ENCODE results near the gene DHDH. TPM values are rescaled to one million over a fixed set of nuclear protein-coding genes. Genes with fewer than 3 reads are reported as not detected.

DHDH gene
- total RNA-seq, 1 experiment from 2014 or later: 2.0 TPM

GRCh38 chr19:48890551-48890950 lies 42.9 kb upstream of the DHDH start:
- Histone ChIP-seq H3K4me1 (replicated peaks; ENCODE audit: insufficient read depth) (no peaks in the 10 kb centered on the region), H3K79me2 (ENCODE audit: low read depth) (no peaks in the 10 kb centered on the region), H3K9me3 (ENCODE audit: insufficient read depth, low read depth) (no peaks in the 10 kb centered on the region), H4K20me1 (ENCODE audit: insufficient read depth) (no peaks in the 10 kb centered on the region), H3F3A (ENCODE audit: insufficient read depth, low read depth) (0 out of 2 replicates have a peak, but pooled peaks cover 3% of the 10 kb centered on the region), H3K4me3 (no peak overlapping the region), H3K27ac (no peak overlapping the region), H2AFZ (no peak overlapping the region), H3K4me2 (no peak overlapping the region), H3K27me3 (ENCODE audit: insufficient read depth, low read depth) (no peaks in the 10 kb centered on the region), H3K36me3 (ENCODE audit: low read depth) (no peaks in the 10 kb centered on the region), H3K9me2 (ENCODE audit: insufficient read depth) (no peaks in the 10 kb centered on the region)
- no TSS peak for BruUV-seq (replicated peaks)
- intact Hi-C loops (cut with micrococcal nuclease; ENCODE audit: unreplicated experiment): no loop called here
- CTCF ChIA-PET: no interaction called here
- TF ChIP-seq CTCF (conservative IDR thresholded peaks at IDR 0.05) (no peak), EZH2 (IDR thresholded peaks at IDR 0.05; ENCODE audit: low read depth) (no peak)
- DNase-seq: no peak
- POLR2A ChIA-PET (ENCODE audit: unreplicated experiment): no interaction called here

GRCh38 chr19:48895226-48895625 lies 38.3 kb upstream of the DHDH start:
- H3F3A ChIP-seq (ENCODE audit: insufficient read depth, low read depth): peaks cover 15% of the 10 kb centered on the region
- ChIA-PET CTCF (no interaction called here), POLR2A (ENCODE audit: unreplicated experiment) (no interaction called here)
- intact Hi-C loops (cut with micrococcal nuclease; ENCODE audit: unreplicated experiment): no loop called here
- DNase-seq: no peak
- no peaks in the 10 kb centered on the region for H3K27me3 ChIP-seq (ENCODE audit: insufficient read depth, low read depth)
- H3K9me3 ChIP-seq (ENCODE audit: insufficient read depth, low read depth): no peaks in the 10 kb centered on the region
- H3K79me2 ChIP-seq (ENCODE audit: low read depth): no peaks in the 10 kb centered on the region
- H3K27ac ChIP-seq: no peak overlapping the region
- H2AFZ ChIP-seq: no peak overlapping the region
- no peak overlapping the region for H3K4me2 ChIP-seq
- H3K9me2 ChIP-seq (ENCODE audit: insufficient read depth): no peaks in the 10 kb centered on the region
- no peaks in the 10 kb centered on the region for H4K20me1 ChIP-seq (ENCODE audit: insufficient read depth)
- H3K4me1 ChIP-seq (replicated peaks; ENCODE audit: insufficient read depth): peaks cover 7% of the 10 kb centered on the region; the same call in 1 of the 2 replicates
- no peaks in the 10 kb centered on the region for H3K36me3 ChIP-seq (ENCODE audit: low read depth)
- TF ChIP-seq EZH2 (IDR thresholded peaks at IDR 0.05; ENCODE audit: low read depth): no peak
- TF ChIP-seq CTCF (conservative IDR thresholded peaks at IDR 0.05): no peak
- no TSS peak for BruUV-seq (replicated peaks)
- no peak overlapping the region for H3K4me3 ChIP-seq

- Histone ChIP-seq H3K9me2 (ENCODE audit: insufficient read depth) (no peaks in the 10 kb centered on the region), H2AFZ (no peak overlapping the region), H3K79me2 (ENCODE audit: low read depth) (peaks cover 9% of the 10 kb centered on the region), H3K36me3 (ENCODE audit: low read depth) (no peaks in the 10 kb centered on the region), H3K9me3 (ENCODE audit: insufficient read depth, low read depth) (no peaks in the 10 kb centered on the region), H4K20me1 (ENCODE audit: insufficient read depth) (no peaks in the 10 kb centered on the region), H3K4me1 (replicated peaks; ENCODE audit: insufficient read depth) (peaks cover 14% of the 10 kb centered on the region), H3K27ac (no peak overlapping the region), H3K27me3 (ENCODE audit: insufficient read depth, low read depth) (no peaks in the 10 kb centered on the region), H3F3A (ENCODE audit: insufficient read depth, low read depth) (peaks cover 15% of the 10 kb centered on the region), H3K4me2 (no peak overlapping the region), H3K4me3 (no peak overlapping the region)
- ChIA-PET POLR2A (ENCODE audit: unreplicated experiment) (no interaction called here), CTCF (interaction anchor here (0.7 kb wide), 2 partner anchors 54 to 200 kb away, joined by 3 to 11 read pairs; no protein-coding TSS in a partner anchor)
- no TSS peak for BruUV-seq (replicated peaks)
- no peak for DNase-seq
- TF ChIP-seq EZH2 (IDR thresholded peaks at IDR 0.05; ENCODE audit: low read depth): no peak
- TF ChIP-seq CTCF (conservative IDR thresholded peaks at IDR 0.05): no peak
- intact Hi-C loops (cut with micrococcal nuclease; ENCODE audit: unreplicated experiment): loop anchor here (1.0 kb wide), 1 partner anchor 21 kb away; no protein-coding TSS in a partner anchor
These were observed 37.2 kb upstream of the DHDH start for GRCh38 chr19:48896191-48896720.
